Muscle layer of colon (tissue), 2 donors: ENCODE results near the gene COG5.

Experiments used
- H3K27ac ChIP-seq: one replicate; pipeline ENCODE4 v1.7.0; 2013; ENCODE audit warnings: low read depth, mild to moderate bottlenecking, low read length, moderate library complexity
- H3K27me3 ChIP-seq, 2 donors: one replicate each; pipeline ENCODE4 v1.7.0; 2013; ENCODE audit warnings: low read length in 2 of 2, mild to moderate bottlenecking in 2 of 2; ENCODE audit not compliant: insufficient read depth in 2 of 2, control insufficient read depth in 1 of 2
- H3K36me3 ChIP-seq: one replicate; pipeline ENCODE4 v1.7.0; 2013; ENCODE audit warnings: mild to moderate bottlenecking, low read length; ENCODE audit not compliant: insufficient read depth
- H3K4me1 ChIP-seq: one replicate; pipeline ENCODE4 v1.7.0; 2013; ENCODE audit warnings: mild to moderate bottlenecking, low read length; ENCODE audit not compliant: insufficient read depth
- H3K4me3 ChIP-seq, 2 donors: one replicate each; pipeline ENCODE4 v1.7.0; 2013; ENCODE audit warnings: low read length in 2 of 2, low read depth in 1 of 2, mild to moderate bottlenecking in 1 of 2, moderate library complexity in 1 of 2
- H3K9ac ChIP-seq: one replicate; pipeline ENCODE4 v1.7.0; 2013; ENCODE audit warnings: low read length
- H3K9me3 ChIP-seq: one replicate; pipeline ENCODE4 v1.7.0; 2013; ENCODE audit warnings: mild to moderate bottlenecking, low read length
- donor health status: abdominal sarcoma.
- donor health status: Adenocarcinoma of cecum.

COG5 gene

GRCh38 chr7:107446531-107446930, 117.2 kb downstream of the COG5 start:
- no peak overlapping the region for H3K4me3 ChIP-seq
- H3K27ac ChIP-seq, result no peak overlapping the region
- H3K9ac ChIP-seq, result no peak overlapping the region
- no peaks in the 10 kb centered on the region for H3K36me3 ChIP-seq
- H3K4me1 ChIP-seq, result no peaks in the 10 kb centered on the region
- no peaks in the 10 kb centered on the region for H3K27me3 ChIP-seq
- H3K9me3 ChIP-seq, result no peaks in the 10 kb centered on the region

GRCh38 chr7:107442678-107443077, 121.0 kb downstream of the COG5 start:
- Histone ChIP-seq H3K9me3 (no peaks in the 10 kb centered on the region), H3K27me3 (no peaks in the 10 kb centered on the region), H3K27ac (no peak overlapping the region), H3K9ac (no peak overlapping the region), H3K4me3 (no peak overlapping the region), H3K4me1 (no peaks in the 10 kb centered on the region), H3K36me3 (no peaks in the 10 kb centered on the region)

- Histone ChIP-seq H3K4me3 (no peak overlapping the region), H3K36me3 (no peaks in the 10 kb centered on the region), H3K27ac (no peak overlapping the region), H3K9me3 (no peaks in the 10 kb centered on the region), H3K9ac (no peak overlapping the region), H3K4me1 (no peaks in the 10 kb centered on the region), H3K27me3 (no peaks in the 10 kb centered on the region)
Measured at GRCh38 chr7:107441581-107442422, 121.9 kb downstream of the COG5 start.

GRCh38 chr7:107439025-107439424, 124.7 kb downstream of the COG5 start:
- no peaks in the 10 kb centered on the region for H3K4me1 ChIP-seq
- no peaks in the 10 kb centered on the region for H3K27me3 ChIP-seq
- H3K9ac ChIP-seq, result no peak overlapping the region
- no peak overlapping the region for H3K4me3 ChIP-seq
- H3K27ac ChIP-seq, result no peak overlapping the region
- no peaks in the 10 kb centered on the region for H3K36me3 ChIP-seq
- H3K9me3 ChIP-seq, result no peaks in the 10 kb centered on the region

- H3K27ac ChIP-seq, result no peak overlapping the region
- H3K4me3 ChIP-seq, result no peak overlapping the region
- no peak overlapping the region for H3K9ac ChIP-seq
- no peaks in the 10 kb centered on the region for H3K27me3 ChIP-seq
- H3K4me1 ChIP-seq, result no peaks in the 10 kb centered on the region
- H3K9me3 ChIP-seq, result no peaks in the 10 kb centered on the region
- H3K36me3 ChIP-seq, result no peaks in the 10 kb centered on the region
Measured at GRCh38 chr7:107435749-107436148, 128.0 kb downstream of the COG5 start.

- H3K9ac ChIP-seq, result no peak overlapping the region
- H3K4me3 ChIP-seq, result no peak overlapping the region
- no peaks in the 10 kb centered on the region for H3K4me1 ChIP-seq
- H3K36me3 ChIP-seq, result no peaks in the 10 kb centered on the region
- no peak overlapping the region for H3K27ac ChIP-seq
- no peaks in the 10 kb centered on the region for H3K9me3 ChIP-seq
- no peaks in the 10 kb centered on the region for H3K27me3 ChIP-seq
Measured at GRCh38 chr7:107432261-107432660, 131.5 kb downstream of the COG5 start.

GRCh38 chr7:107430057-107430456, 133.7 kb downstream of the COG5 start:
- Histone ChIP-seq H3K4me3 (no peak overlapping the region), H3K4me1 (no peaks in the 10 kb centered on the region), H3K27me3 (no peaks in the 10 kb centered on the region), H3K9ac (no peak overlapping the region), H3K36me3 (no peaks in the 10 kb centered on the region), H3K27ac (no peak overlapping the region), H3K9me3 (no peaks in the 10 kb centered on the region)

GRCh38 chr7:107428642-107429041, 135.1 kb downstream of the COG5 start:
- no peak overlapping the region for H3K27ac ChIP-seq
- H3K4me3 ChIP-seq, result no peak overlapping the region
- H3K9me3 ChIP-seq, result no peaks in the 10 kb centered on the region
- H3K36me3 ChIP-seq, result no peaks in the 10 kb centered on the region
- H3K27me3 ChIP-seq, result no peaks in the 10 kb centered on the region
- no peak overlapping the region for H3K9ac ChIP-seq
- no peaks in the 10 kb centered on the region for H3K4me1 ChIP-seq

- no peak overlapping the region for H3K27ac ChIP-seq
- no peak overlapping the region for H3K9ac ChIP-seq
Measured at GRCh38 chr7:107427462-107427861, 136.3 kb downstream of the COG5 start.

GRCh38 chr7:107414198-107414597, 149.5 kb downstream of the COG5 start:
- Histone ChIP-seq H3K9ac (no peak overlapping the region), H3K4me3 (no peak overlapping the region)

More at GRCh38 chr7:107427462-107427861, 136.3 kb downstream of the COG5 start:
- Histone ChIP-seq H3K4me3 (no peak overlapping the region), H3K9me3 (no peaks in the 10 kb centered on the region), H3K27me3 (no peaks in the 10 kb centered on the region), H3K4me1 (no peaks in the 10 kb centered on the region), H3K36me3 (no peaks in the 10 kb centered on the region)

GRCh38 chr7:107408349-107408748, 155.4 kb downstream of the COG5 start:
- Histone ChIP-seq H3K4me3 (no peak overlapping the region), H3K27me3 (no peaks in the 10 kb centered on the region), H3K27ac (no peak overlapping the region), H3K9ac (no peak overlapping the region), H3K36me3 (no peaks in the 10 kb centered on the region), H3K9me3 (no peaks in the 10 kb centered on the region), H3K4me1 (no peaks in the 10 kb centered on the region)

More at GRCh38 chr7:107414198-107414597, 149.5 kb downstream of the COG5 start:
- H3K4me1 ChIP-seq, result no peaks in the 10 kb centered on the region
- H3K27me3 ChIP-seq, result no peaks in the 10 kb centered on the region
- no peaks in the 10 kb centered on the region for H3K9me3 ChIP-seq
- H3K27ac ChIP-seq, result no peak overlapping the region
- H3K36me3 ChIP-seq, result no peaks in the 10 kb centered on the region

- H3K9me3 ChIP-seq, result no peaks in the 10 kb centered on the region
- no peaks in the 10 kb centered on the region for H3K36me3 ChIP-seq
- no peak overlapping the region for H3K4me3 ChIP-seq
- H3K27ac ChIP-seq, result no peak overlapping the region
- no peak overlapping the region for H3K9ac ChIP-seq
- H3K27me3 ChIP-seq, result no peaks in the 10 kb centered on the region
- no peaks in the 10 kb centered on the region for H3K4me1 ChIP-seq
Measured at GRCh38 chr7:107405559-107405958, 158.2 kb downstream of the COG5 start.
